CD4-positive, alpha-beta T cell treated with Interleukin-17A for 1 hour (primary cell): ENCODE results near the gene MYH9.
"Not testable (repeated sequence)": the region's sequence is repeated elsewhere in the genome, so short reads cannot be mapped to it uniquely, and the experiment has no call there.

Experiments
- DNase-seq: peaks from one replicate; pipeline ENCODE4 v3.0.0-alpha.2; 2020

MYH9 gene

DNA sequence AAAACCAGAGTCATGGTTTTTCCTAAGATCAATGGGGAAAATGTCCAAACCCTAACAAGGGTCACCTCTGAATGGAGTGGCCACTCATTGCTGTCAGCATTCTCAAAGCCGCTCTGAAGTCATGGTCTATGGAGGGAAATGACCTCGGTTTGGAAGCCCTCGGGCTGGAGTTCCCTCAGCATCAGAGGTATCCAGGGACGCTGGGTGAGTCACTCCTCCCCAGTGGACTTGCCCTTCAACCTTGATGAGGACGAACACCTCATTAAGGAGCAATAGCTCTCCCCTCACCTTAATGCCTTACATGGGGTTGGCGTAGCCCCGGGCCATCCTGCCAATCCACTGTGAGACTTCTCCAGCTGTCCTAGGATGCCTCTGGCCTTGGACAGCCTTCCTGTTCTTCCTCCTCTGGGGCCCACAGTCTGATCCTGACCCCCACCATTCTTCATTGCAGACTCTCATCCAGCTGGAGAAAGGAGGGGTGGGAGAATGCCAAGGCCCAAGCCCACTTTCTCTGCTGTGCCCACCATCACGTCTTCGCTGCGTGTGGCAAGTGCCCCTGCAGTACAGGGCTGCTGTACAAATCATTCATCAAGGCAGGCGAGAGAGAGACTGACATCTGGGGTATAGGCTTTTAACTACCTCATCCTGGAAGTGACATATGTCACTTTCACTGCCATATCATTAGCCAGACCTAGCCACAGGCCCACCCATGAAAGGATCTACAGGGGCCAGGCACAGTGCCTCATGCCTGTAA lies 25.4 kb upstream of the MYH9 start:
- DNase-seq, result no peak

DNA sequence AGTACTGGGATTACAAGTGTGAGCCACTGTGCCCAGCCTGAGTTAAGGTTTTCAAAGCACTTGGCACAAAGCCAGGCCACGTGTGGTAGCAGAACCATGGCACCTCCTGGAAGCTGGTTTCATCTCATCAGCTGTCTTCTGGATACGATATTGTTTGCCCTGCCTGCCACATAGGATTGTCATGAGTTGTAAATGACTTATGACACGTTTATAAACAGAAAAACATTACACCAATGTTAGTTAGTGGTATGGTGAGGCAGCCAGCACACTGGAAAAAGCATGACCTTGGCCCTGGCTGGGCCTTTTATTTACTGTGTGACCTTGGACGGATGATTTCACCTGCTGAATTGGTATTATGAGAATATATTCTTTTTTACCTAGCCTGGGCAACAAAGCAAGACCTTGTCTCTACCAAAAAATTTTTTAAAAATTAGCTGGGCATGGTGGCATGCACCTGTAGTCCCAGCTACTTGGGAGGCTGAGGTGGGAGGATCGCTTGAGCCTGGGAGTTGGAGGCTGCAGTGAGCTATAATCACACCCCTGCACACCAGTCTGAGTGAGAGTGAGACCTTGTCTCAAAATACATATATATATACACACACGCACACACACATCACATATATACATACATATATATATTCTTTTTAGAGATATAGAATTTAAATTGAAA lies 24.0 kb upstream of the MYH9 start:
- peak; percentile 49 for DNase-seq

DNA sequence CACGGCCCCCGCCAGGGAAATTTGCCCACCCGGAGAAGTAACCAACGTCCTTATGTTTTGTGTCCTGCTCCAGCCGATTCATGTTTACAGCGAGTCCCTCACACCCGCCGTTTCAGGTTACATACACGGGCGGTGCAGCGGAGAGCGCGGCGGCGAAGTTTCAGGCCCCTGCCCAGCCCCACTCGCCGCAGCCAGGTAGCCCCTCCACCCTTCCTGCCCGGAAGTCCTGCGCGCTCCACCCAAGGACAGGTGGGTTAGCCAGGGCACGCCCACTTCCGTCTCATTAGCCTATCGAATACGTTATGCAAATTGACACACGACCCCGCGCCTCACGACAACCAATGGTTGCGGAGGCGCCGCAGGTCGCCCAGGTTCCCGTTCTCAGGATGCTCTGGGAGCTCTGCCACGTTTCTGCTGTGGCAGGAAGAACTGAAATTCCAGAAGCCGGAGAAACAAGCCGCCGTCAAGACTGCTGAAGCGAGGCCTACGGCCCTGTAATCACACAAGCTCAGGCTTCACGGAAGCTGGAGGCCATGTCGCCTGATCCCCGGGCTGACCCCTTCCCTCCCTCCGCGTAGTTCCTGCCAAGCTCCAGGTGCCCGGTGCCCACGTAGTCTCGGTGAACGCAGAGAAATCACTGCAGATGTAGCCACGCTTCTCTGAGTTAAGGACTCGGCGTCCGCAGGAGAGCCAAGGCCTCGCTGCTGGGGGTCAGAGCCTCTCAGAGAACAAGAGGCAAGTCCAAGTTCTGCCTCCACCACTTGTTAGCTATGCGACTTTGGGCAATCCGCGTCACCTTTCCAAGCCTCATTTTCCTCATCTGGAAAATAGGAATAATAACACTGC lies 22.4 kb upstream of the MYH9 start:
- DNase-seq, result peak; percentile 82

DNA sequence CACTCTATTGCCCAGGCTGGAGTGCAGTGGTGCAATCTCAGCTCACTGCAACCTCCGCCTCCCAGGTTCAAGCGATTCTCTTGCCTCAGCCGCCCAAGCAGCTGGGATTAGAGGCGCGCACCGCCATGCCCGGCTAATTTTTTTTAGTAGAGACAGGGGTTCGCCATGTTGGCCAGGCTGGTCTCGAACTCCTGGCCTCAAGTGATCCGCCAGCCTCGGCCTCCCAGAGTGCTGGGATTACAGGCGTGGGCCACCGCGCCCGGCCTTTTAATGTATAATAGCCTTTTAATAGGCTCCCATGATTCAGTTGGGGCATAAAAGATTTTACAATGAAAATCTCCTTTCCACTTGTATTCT lies 21.8 kb upstream of the MYH9 start:
- DNase-seq, result not testable (repeated sequence)

DNA sequence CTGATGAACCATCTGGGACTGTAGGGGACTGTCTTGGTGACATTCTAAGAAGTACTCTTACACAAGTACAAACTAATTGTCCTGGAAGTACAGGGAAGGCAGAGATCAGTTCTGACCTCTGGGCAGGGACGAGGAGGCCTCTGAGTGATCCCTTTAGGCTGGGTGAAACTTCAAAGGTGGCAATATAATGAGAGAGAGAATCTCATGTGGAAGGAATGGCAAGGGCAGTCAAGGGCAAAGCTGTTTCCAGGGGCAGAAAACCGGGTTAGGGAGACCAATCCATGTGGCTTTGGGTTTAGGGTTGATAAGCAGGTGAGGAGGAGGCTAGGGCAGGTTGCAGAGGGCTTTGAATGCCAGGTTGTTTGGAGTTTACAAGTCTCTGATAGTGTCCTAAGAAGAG lies 21.3 kb upstream of the MYH9 start:
- no peak for DNase-seq

DNA sequence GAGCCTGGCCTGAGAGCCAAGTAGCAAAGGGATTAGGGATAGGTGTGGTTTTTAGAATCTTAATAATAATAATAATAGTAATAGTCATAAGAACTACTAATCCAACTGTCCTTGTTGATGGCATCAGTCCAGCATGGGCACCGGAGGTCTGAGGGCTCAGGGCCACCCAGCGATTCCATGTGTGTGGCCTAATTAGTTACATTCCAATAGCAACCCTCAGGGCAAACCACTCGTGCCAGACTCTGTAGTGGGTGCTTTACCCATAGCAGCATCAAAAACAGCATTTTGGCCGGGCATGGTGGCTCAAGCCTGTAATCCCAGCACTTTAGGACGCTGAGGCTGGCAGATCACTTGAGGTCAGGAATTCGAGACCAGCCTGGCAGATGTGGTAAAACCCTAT lies 19.0 kb upstream of the MYH9 start:
- no peak for DNase-seq

DNA sequence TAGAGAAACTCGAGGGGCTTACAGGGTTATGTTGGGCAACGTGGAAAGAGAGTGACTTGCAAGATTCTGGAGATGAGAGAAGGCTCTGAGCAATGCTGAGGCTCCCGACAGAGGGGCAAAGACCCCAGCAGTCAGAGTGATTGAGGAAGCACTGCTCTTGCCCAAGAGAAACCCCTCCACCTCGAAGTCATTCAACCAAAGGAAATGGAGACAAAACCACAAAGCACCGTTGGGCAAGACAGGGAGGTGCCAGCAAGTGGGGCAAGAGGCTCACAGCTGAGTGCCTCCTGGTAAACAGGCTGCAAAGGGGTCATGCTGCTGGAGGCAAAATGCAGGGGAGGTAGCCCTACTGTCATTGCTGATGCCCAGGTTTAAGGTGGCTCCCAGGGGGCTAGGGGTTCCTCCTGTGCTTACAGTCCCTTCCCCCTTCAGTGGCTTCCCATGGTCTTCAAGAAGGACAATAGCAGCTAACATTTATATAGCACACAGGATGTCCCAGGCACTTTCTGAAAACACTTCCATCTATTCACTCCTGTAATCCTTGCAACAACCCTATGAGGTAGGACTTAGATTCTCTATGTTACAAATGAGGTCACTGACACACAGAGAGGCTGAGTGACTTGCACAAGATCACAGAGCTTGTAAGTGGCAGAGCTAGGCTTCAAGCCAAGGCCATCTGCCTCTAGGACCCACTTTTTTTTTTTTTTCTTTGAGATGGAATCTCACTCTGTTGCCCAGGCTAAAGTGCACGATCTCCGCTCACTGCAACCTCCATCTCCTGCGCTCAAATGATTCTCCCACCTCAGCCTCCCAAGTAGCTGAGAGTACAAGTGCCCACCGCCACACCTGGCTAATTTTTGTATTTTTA lies 18.1 kb upstream of the MYH9 start:
- peak; percentile 80 for DNase-seq

DNA sequence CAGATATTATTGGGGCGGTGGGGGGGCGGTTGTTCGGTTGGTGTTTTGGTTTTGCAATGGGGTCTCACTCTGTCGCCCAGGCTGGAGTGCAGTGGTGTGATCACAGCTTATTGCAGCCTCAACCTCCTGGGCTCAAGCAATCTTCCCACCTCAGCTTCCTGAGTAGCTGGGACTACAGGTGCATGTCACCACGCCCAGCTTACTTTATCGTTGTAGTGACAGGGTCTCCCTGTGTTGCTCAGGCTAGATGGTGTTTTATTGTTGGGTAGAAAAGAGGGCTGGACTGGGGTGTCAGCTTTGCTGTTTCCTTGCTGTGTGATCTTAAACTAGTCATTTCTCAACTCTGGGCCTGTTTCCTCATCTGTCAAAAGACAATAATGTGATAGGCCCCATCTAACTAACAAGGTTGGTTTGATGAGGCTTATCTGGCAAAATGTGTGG lies 17.5 kb upstream of the MYH9 start:
- peak; percentile 59 for DNase-seq

DNA sequence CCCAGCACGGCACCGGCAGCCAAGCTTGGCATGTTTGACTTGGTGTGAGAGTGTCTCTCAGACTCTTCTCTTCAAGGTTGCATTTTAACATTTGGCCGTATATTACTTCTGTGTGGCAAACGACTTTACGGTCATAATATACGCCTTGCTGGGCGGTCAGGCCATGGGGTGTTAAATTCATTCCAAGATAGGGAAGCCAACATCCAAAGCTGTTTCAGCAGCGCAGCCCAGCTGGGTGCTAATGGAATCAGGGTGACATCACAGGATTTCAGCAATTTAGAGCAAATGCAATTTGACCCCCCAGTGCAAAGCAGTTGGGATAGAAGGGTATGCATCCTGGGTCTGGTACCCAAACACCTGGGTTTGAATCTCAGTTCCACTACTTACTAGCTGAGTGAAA lies 16.7 kb upstream of the MYH9 start:
- no peak for DNase-seq

DNA sequence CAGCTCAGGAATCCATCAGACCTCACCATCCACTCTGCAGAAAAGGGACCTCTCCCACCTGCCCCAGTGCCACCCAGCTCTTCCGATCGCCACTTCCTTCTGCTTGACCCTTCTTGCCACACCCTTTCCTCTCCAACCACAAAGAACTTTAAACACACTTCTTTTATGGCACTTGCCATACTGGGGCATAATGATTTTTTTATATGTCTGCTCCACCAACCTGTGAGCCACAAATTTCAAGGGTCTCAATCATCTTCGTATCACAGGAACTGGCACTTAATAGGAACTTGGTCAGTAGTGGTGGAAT lies 11.7 kb upstream of the MYH9 start:
- DNase-seq, result no peak

DNA sequence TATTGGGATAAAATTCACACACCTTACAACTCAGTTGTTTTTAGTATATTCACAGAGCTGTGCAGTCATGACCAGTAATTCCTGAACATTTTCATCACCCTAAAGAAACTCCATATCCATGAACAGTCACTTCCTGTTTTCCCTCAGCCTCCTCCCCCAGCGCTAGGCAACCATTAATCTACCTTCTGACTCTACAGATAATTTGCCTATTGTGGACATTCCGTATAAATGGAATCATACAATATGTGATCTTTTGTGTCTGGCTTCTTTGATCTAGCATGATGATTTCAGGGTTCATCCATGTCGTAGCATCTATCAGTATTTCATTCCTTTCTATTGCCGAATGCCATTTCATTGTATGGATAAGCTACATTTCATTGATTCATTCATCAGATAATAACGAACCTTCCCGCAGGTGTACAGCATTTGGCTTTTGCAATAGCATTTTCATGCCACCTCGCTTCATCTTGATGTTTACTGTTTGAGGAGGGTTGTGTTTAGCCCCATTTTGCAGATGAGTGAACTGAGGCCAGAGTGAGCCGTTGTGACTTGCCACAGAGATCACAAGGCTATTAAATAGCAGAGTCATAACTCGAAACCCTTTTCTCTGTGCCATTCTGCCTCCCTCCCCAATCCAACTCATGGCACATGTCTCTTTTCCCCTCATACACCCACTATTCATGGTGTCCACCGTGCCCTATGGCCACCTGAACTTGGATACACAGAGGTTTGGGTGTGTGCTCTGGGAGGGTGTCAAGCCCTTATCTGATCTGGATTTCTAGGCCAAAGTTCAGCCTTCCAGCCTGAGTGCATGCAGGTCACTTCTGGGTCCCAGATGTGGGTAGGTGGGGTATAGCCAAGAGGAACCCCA lies 11.1 kb upstream of the MYH9 start:
- DNase-seq, result no peak

DNA sequence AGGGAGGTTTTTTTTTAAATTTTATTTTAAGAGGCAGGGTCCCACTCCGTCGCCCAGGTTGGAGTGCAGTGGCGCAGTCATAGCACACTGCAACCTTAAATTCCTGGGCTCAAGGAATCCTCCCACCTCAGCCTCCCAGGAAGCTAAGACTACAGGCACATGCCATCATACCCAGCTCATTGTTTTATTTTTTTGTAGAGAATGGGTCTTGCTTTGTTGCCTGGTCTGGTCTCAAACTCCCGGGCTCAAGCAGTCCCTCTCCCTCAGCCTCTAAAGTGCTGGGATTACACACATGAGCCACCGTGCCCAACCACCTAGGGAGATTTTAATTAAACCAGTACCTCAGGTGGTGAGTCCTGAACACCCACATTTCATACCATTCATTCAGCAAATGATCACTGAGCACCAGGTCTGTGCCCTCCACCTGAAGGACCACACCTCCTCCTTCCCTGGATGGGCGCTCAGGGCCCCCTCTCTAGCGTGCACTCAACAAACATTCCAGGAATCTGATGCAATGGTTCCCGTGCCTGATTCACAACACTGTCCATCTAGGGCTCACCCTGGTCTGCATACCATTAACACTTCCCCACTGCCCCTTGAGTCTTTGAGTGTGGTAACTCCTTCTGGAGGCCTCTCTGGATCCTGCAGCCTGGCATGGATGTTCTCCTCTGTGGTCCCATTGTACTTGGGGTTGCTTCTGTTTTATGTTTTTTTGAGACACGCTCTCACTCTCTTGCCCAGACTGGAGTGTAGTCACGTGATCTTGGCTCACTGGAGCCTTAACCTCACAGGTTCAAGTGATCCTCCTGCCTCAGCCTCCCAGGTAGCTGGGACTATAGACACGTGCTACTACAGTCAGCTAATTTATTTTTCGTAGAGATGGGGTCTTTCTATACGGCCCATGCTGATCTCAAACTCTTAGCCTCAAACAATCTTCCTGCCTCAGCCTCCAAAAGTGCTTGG lies 9.6 kb upstream of the MYH9 start:
- DNase-seq, result no peak

DNA sequence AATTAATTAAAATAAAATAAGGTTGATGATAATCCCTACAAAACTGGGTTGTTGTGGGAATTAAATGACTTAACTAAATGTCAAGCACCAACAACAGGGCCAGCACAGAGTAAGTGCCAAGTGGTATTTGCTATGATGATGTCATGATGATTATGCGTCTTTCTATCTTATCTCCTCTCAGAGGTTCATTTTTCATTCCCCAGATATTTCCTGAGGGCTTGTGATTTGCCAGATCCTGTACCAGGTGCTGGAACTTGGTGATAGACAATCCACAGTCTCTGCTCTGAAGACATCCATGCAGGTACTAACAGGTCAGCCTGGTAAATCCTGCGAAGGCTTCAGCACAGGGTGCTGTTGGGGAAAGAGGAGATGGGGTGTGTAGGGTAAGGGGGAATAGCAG lies 8.1 kb upstream of the MYH9 start:
- DNase-seq, result no peak

DNA sequence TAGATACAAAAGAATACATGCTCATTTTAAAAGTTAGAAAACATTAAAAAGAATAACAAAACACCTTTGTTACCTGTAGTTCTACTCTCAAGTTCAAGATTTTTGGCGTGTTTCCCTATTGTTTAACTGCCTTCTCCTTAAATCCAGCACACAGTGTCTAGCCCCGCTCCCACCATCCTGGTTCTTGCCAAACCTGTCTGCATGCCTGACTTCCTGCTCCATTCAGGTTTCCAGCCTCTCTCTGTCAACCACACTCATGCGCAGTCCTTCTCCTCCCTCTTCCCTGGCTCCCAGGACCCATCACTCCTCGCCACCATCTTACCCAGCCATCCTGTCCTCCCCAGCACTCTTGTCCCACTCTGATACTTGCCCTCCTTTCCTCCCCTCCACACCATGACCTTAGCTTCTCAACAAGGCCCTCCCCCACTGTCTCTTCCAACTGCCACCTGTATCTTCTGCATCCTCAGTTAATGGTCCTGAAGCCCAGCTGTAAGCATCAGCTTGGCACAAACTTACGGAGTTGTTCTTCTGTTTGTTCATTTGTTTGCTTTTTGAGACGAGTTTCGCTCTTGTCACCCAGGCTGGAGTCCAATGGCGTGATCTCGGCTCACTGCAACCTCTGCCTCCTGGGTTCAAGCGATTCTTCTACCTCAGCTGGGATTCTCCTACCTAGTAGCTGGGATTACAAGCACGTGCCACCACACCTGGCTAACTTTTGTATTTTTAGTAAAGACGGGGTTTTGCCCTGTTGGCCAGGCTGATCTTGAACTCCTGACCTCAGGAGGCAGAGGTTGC lies 7.5 kb upstream of the MYH9 start:
- no peak for DNase-seq

DNA sequence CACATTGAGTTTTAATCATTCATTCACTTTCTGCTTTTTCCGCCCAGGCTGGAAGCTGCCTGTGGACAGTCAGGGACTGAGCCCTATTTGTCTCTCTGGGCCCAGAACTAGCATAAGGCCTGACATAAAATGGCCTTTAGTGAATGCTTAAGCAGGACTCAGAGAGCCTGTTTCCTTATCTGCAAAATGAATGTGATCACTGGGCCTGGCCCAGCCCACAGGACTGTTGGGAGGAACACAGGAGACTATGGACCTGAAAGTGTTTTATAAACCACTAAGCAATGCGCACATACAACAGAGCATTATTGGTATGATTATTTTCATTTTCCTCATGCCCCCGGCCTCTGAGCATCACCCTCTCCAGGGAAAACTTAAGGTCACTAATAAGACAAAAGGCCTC lies 3.9 kb upstream of the MYH9 start:
- no peak for DNase-seq

DNA sequence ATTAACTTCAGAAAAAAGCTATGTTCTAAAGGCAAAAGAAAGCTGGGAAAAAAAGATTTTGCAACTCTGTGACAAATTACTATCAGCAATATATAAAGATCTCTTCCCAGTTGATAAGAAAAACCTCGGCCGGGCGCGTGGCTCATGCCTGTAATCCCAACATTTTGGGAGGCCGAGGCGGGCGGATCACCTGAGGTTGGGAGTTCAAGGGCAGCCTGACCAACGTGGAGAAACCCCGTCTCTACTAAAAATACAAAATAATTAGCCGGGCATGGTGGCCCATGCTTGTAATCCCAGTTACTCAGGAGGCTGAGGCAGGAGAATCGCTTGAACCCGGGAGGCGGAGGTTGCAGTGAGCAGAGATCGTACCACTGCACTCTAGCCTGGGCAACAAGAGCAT lies 1.4 kb upstream of the MYH9 start:
- DNase-seq, result not testable (repeated sequence)

DNA sequence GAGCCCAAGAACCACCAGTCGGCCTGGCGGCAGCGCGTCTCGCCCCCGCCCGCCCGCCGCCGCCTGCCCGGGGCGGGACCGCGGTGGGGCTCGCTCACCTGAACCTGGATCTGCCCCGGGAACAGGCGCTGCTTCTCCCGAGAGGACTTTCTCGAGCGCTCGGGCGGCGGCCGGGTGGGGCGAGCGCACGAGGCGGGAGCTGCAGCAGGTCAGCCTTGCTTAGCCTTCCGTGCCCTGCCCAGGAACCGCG lies 133 bp downstream of the MYH9 start:
- DNase-seq, result no peak

DNA sequence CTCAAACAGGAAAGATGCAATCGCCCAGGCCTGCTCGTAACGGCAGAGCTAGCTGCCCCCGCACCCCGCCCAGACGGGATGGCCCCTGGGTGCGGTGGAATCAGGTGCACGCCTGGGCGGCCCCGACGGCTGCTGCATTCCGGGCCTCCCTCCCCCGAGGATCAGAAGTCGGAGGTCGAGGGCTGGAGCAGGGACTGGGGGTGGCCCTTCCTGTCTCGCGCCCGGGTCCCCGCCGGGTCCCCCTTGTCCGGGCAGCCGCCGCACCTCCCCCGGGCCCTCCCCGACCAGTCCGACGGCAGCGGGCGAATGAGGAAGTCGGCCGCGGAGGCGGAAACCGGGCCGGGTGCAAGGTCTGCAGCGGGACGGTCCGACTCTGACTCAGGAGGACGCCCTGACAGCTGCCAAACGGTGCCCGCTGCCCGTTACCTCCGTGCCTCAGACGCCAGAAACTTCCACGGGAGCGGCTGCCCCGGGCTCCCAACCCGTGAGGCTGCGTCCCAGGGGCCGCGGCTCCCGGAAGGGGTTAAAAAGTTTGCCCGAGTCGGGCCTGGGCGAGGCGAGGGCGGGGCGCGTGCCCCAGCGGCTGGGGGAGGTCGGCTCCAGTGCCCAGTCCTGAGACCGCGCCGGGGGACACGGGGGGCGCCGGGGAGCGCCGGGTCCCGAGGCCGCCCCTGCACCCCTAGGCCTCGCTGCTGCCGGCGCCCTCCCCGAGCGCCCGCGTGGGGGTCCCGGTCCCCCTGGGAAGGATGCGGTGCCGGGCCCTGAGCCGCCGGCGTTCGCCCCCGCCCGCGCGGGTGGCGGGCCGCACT lies 663 bp downstream of the MYH9 start:
- peak; percentile 51 for DNase-seq

DNA sequence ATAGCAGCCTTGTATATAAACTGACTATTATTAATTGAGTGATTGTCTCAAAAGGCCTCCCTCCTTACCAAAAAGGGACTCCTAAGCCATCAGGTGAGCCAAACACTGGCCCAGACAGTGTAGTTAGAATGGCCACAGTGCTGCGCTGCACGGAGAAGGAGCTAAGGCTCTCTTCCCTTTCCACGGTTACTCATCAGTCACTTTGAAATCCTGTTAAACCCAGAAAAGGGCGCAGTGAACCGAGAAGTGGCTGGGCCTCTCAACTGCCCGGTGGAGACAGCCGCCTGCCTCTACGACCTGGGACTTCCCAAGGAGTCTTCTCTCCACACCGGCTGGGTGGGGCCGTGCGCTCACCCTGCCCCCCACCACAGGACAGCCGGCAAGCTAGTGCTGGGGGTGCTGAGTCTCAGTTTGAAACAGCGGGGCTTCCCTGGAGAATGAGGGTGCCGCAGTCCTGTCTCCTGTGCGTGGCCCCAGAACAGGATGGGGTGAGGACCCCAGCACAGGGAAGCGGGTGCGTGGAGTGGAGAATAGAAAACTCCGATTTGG lies 1.3 kb downstream of the MYH9 start:
- peak; percentile 62 for DNase-seq
